ENCODE measurements around the gene FADS6.

Gene FADS6

GRCh38 chr17:74854792-74855191, 38.6 kb downstream of the FADS6 start:
- no peak for DNase-seq (ENCODE audit: low read depth, low spot score)

- no peak for DNase-seq (ENCODE audit: low read depth, low spot score)
Observed at GRCh38 chr17:74853669-74854068, 39.8 kb downstream of the FADS6 start.

- DNase-seq (ENCODE audit: low read depth, low spot score) = no peak
Observed at GRCh38 chr17:74853048-74853397, 40.4 kb downstream of the FADS6 start.

GRCh38 chr17:74852237-74853047, 41.0 kb downstream of the FADS6 start:
- peak; percentile 90 for DNase-seq (ENCODE audit: low read depth, low spot score)

- DNase-seq (ENCODE audit: low read depth, low spot score) = no peak
Observed at GRCh38 chr17:74851612-74852236, 41.7 kb downstream of the FADS6 start.

- DNase-seq (ENCODE audit: low read depth, low spot score) = no peak
Observed at GRCh38 chr17:74850914-74851313, 42.5 kb downstream of the FADS6 start.

- no peak for DNase-seq (ENCODE audit: low read depth, low spot score)
Observed at GRCh38 chr17:74850310-74850709, 43.1 kb downstream of the FADS6 start.

- DNase-seq (ENCODE audit: low read depth, low spot score) = no peak
Observed at GRCh38 chr17:74848656-74849399, 44.6 kb downstream of the FADS6 start.

GRCh38 chr17:74846621-74847020, 46.8 kb downstream of the FADS6 start:
- DNase-seq (ENCODE audit: low read depth, low spot score) = no peak

- DNase-seq (ENCODE audit: low read depth, low spot score) = no peak
Observed at GRCh38 chr17:74843352-74843627, 50.1 kb downstream of the FADS6 start.

GRCh38 chr17:74842599-74843351, 50.7 kb downstream of the FADS6 start:
- DNase-seq (ENCODE audit: low read depth, low spot score) = peak; percentile 78

- DNase-seq (ENCODE audit: low read depth, low spot score) = no peak
Observed at GRCh38 chr17:74842146-74842598, 51.3 kb downstream of the FADS6 start.

GRCh38 chr17:74840989-74841666, 52.3 kb downstream of the FADS6 start:
- DNase-seq (ENCODE audit: low read depth, low spot score) = peak; percentile 50

GRCh38 chr17:74839990-74840852, 53.2 kb downstream of the FADS6 start:
- DNase-seq (ENCODE audit: low read depth, low spot score) = no peak

GRCh38 chr17:74838274-74838673, 55.2 kb downstream of the FADS6 start:
- peak; percentile 27 for DNase-seq (ENCODE audit: low read depth, low spot score)

GRCh38 chr17:74836691-74837467, 56.6 kb downstream of the FADS6 start:
- no peak for DNase-seq (ENCODE audit: low read depth, low spot score)

GRCh38 chr17:74836191-74836590, 57.2 kb downstream of the FADS6 start:
- no peak for DNase-seq (ENCODE audit: low read depth, low spot score)

- no peak for DNase-seq (ENCODE audit: low read depth, low spot score)
Observed at GRCh38 chr17:74833501-74834377, 59.7 kb downstream of the FADS6 start.

- DNase-seq (ENCODE audit: low read depth, low spot score) = no peak
Observed at GRCh38 chr17:74832421-74832820, 61.0 kb downstream of the FADS6 start.

Data from ELF-1 (cell line).